Osteocyte (in vitro differentiated cells): ENCODE data around the gene ABCA9. TPM values are rescaled to one million over a fixed set of nuclear protein-coding genes. Genes with fewer than 3 reads are reported as not detected.

Experiments used
- DNase-seq: peaks from one replicate; pipeline ENCODE4 v3.0.0; 2021; ENCODE audit warnings: mixed read lengths; ENCODE audit not compliant: unreplicated experiment; ENCODE audit errors: extremely low spot score
- H3K27ac Mint-ChIP-seq: one replicate; pipeline ENCODE4 v1.8.0; 2021; ENCODE audit warnings: mild to moderate bottlenecking, mixed read lengths; ENCODE audit not compliant: unreplicated experiment
- H3K27me3 Mint-ChIP-seq: one replicate; pipeline ENCODE4 v1.8.0; 2021; ENCODE audit warnings: mixed read lengths; ENCODE audit not compliant: unreplicated experiment
- H3K36me3 Mint-ChIP-seq: one replicate; pipeline ENCODE4 v1.8.0; 2021; ENCODE audit warnings: mixed read lengths; ENCODE audit not compliant: unreplicated experiment
- H3K4me1 Mint-ChIP-seq: one replicate; pipeline ENCODE4 v1.8.0; 2021; ENCODE audit warnings: mixed read lengths; ENCODE audit not compliant: unreplicated experiment
- H3K4me3 Mint-ChIP-seq: one replicate; pipeline ENCODE4 v1.8.0; 2021; ENCODE audit warnings: mild to moderate bottlenecking, moderate library complexity, mixed read lengths; ENCODE audit not compliant: unreplicated experiment
- H3K9me3 Mint-ChIP-seq: one replicate; pipeline ENCODE4 v1.8.0; 2021; ENCODE audit warnings: mixed read lengths; ENCODE audit not compliant: unreplicated experiment
- CTCF ChIP-seq: fragments of 200-600 bp; sonication (generic); IDR thresholded peaks from 2 replicates; pipeline ENCODE4 v1.5.0; 2021; ENCODE audit warnings: antibody characterized with exemption, mild to moderate bottlenecking, moderate library complexity
- long read RNA-seq: library from polyadenylated mRNA; unstranded; transcript quantifications from one replicate; pipeline ENCODE4 v2.0.0, GENCODE V29; 2021
- total RNA-seq: library from RNA; stranded (reverse); gene quantifications from 2 replicates; pipeline ENCODE4 v1.2.1, GENCODE V29; 2021

Gene ABCA9, protein sequence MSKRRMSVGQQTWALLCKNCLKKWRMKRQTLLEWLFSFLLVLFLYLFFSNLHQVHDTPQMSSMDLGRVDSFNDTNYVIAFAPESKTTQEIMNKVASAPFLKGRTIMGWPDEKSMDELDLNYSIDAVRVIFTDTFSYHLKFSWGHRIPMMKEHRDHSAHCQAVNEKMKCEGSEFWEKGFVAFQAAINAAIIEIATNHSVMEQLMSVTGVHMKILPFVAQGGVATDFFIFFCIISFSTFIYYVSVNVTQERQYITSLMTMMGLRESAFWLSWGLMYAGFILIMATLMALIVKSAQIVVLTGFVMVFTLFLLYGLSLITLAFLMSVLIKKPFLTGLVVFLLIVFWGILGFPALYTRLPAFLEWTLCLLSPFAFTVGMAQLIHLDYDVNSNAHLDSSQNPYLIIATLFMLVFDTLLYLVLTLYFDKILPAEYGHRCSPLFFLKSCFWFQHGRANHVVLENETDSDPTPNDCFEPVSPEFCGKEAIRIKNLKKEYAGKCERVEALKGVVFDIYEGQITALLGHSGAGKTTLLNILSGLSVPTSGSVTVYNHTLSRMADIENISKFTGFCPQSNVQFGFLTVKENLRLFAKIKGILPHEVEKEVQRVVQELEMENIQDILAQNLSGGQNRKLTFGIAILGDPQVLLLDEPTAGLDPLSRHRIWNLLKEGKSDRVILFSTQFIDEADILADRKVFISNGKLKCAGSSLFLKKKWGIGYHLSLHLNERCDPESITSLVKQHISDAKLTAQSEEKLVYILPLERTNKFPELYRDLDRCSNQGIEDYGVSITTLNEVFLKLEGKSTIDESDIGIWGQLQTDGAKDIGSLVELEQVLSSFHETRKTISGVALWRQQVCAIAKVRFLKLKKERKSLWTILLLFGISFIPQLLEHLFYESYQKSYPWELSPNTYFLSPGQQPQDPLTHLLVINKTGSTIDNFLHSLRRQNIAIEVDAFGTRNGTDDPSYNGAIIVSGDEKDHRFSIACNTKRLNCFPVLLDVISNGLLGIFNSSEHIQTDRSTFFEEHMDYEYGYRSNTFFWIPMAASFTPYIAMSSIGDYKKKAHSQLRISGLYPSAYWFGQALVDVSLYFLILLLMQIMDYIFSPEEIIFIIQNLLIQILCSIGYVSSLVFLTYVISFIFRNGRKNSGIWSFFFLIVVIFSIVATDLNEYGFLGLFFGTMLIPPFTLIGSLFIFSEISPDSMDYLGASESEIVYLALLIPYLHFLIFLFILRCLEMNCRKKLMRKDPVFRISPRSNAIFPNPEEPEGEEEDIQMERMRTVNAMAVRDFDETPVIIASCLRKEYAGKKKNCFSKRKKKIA (N-terminal part only)
- 1.1 and 1.8 TPM in 2 replicates for total RNA-seq
- long read RNA-seq: 0 reads

GRCh38 chr17:69060822-69061221, at the start of gene ABCA9:
Gene ABCA9 (minus strand): TSS chr17:69060927. CDS start chr17:69051126, 9,801 bp downstream.
- TF ChIP-seq CTCF: no peak
- H3K27me3 Mint-ChIP-seq: no peaks in the 10 kb centered on the region
- H3K27ac Mint-ChIP-seq: peak within 1 kb of the TSS; percentile 83
- peaks cover 6% of the 10 kb centered on the region for H3K36me3 Mint-ChIP-seq
- peaks cover 36% of the 10 kb centered on the region for H3K4me1 Mint-ChIP-seq
- DNase-seq: no peak
- peaks cover 16% of the 10 kb centered on the region for H3K9me3 Mint-ChIP-seq
- no peak within 1 kb of the TSS for H3K4me3 Mint-ChIP-seq

DNA sequence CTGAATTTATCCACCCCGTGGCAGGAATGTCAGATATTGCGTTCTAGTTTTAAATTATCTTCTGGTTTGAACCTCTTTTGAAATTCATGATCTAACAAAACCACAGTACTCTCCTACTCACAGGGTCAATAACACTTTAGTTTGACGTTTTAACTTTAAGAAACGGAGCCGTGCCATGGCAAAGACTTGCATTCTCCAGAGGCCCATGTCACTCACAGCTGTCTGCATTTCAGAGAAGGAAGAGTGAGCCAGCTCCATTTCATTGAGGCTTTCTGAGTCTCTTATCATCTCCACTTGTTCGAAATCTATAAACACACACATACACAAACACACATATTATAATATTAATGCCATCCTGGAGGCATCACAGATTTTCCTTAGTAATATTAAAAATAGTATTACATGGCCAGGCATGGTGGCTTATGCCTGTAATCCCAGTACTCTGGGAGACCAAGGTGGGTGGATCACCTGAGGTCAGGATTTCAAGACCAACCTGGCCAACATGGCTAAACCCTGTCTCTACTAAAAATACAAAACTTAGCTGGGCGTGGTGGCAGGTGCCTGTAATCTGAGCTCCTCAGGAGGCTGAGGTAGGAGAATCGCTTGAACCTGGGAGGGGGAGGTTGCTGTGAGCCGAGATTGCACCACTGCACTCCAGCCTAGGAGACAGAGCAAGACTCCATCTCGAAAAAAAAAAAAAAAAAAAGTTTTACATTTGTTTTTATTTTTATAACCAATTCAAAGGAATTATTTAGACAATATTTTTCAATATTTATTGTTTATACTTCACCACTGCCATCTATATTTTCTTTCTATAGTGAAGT, 45.4 kb upstream of the ABCA9 start:
- Mint-ChIP-seq H3K36me3 (no peaks in the 10 kb centered on the region), H3K4me1 (no peaks in the 10 kb centered on the region), H3K4me3 (no peak overlapping the region), H3K27ac (no peak overlapping the region), H3K27me3 (no peaks in the 10 kb centered on the region), H3K9me3 (no peaks in the 10 kb centered on the region)
- no peak for TF ChIP-seq CTCF
- no peak for DNase-seq

- no peak for TF ChIP-seq CTCF
- Mint-ChIP-seq H3K36me3 (no peaks in the 10 kb centered on the region), H3K4me1 (no peaks in the 10 kb centered on the region), H3K27me3 (no peaks in the 10 kb centered on the region), H3K4me3 (no peak overlapping the region), H3K27ac (no peak overlapping the region), H3K9me3 (no peaks in the 10 kb centered on the region)
- DNase-seq: no peak
Observed at GRCh38 chr17:69103557-69104233, 43.0 kb upstream of the ABCA9 start.

- H3K27me3 Mint-ChIP-seq: no peaks in the 10 kb centered on the region
- H3K36me3 Mint-ChIP-seq: no peaks in the 10 kb centered on the region
- no peaks in the 10 kb centered on the region for H3K9me3 Mint-ChIP-seq
- H3K4me1 Mint-ChIP-seq: no peaks in the 10 kb centered on the region
- H3K27ac Mint-ChIP-seq: no peak overlapping the region
- no peak for TF ChIP-seq CTCF
- H3K4me3 Mint-ChIP-seq: no peak overlapping the region
- DNase-seq: no peak
Observed at GRCh38 chr17:69098625-69099024, 37.9 kb upstream of the ABCA9 start.
